GM06990 (cell line): ENCODE data around the gene PLOD3.

Experiments
- DNase-seq: peaks from one replicate; pipeline ENCODE4 v3.0.0-alpha.2; 2011; ENCODE audit not compliant: insufficient read length; ENCODE audit errors: extremely low read depth
- H3K27me3 ChIP-seq: replicated peaks from 2 replicates; pipeline ENCODE4 v1.6.0; 2011; ENCODE audit warnings: low read length; ENCODE audit not compliant: control insufficient read depth, insufficient read depth
- H3K36me3 ChIP-seq: 2 replicates; pipeline ENCODE4 v1.5.1; 2011; ENCODE audit warnings: low read length; ENCODE audit not compliant: control insufficient read depth, insufficient read depth
- H3K4me3 ChIP-seq: replicated peaks from 2 replicates; pipeline ENCODE4 v1.5.1; 2011; ENCODE audit warnings: low read depth, mild to moderate bottlenecking, control low read depth, low read length
- CTCF ChIP-seq: IDR thresholded peaks from 2 replicates; pipeline ENCODE4 v1.5.1; 2011; ENCODE audit warnings: low read length, control low read depth, mild to moderate bottlenecking, inconsistent platforms; ENCODE audit not compliant: insufficient read depth, poor library complexity, severe bottlenecking

The PLOD3 gene

GRCh38 chr7:101174322-101174854, 43.0 kb downstream of the PLOD3 start:
- Histone ChIP-seq H3K27me3 (peaks cover 3% of the 10 kb centered on the region), H3K4me3 (no peak overlapping the region), H3K36me3 (no peaks in the 10 kb centered on the region)
- DNase-seq: no peak
- TF ChIP-seq CTCF: no peak

- peak; percentile 88 for DNase-seq
- Histone ChIP-seq H3K27me3 (peaks cover 3% of the 10 kb centered on the region), H3K4me3 (no peak overlapping the region), H3K36me3 (no peaks in the 10 kb centered on the region)
- TF ChIP-seq CTCF: no peak
Observed at GRCh38 chr7:101173752-101174244, 43.6 kb downstream of the PLOD3 start.

GRCh38 chr7:101172854-101173751, 44.3 kb downstream of the PLOD3 start:
- H3K36me3 ChIP-seq: no peaks in the 10 kb centered on the region
- H3K27me3 ChIP-seq: peaks cover 3% of the 10 kb centered on the region
- TF ChIP-seq CTCF: no peak
- no peak overlapping the region for H3K4me3 ChIP-seq
- peak; percentile 43 for DNase-seq

- Histone ChIP-seq H3K27me3 (peaks cover 1% of the 10 kb centered on the region), H3K4me3 (no peak overlapping the region), H3K36me3 (no peaks in the 10 kb centered on the region)
- peak; percentile 27 for DNase-seq
- no peak for TF ChIP-seq CTCF
Observed at GRCh38 chr7:101172005-101172853, 45.2 kb downstream of the PLOD3 start.

- Histone ChIP-seq H3K36me3 (no peaks in the 10 kb centered on the region), H3K4me3 (no peak overlapping the region), H3K27me3 (peaks cover 1% of the 10 kb centered on the region)
- TF ChIP-seq CTCF: peak; percentile 24
- DNase-seq: no peak
Observed at GRCh38 chr7:101171442-101171837, 45.9 kb downstream of the PLOD3 start.
